Measurements from ENCODE around the gene SCN1A.

- TF ChIP-seq, protein P1, sequence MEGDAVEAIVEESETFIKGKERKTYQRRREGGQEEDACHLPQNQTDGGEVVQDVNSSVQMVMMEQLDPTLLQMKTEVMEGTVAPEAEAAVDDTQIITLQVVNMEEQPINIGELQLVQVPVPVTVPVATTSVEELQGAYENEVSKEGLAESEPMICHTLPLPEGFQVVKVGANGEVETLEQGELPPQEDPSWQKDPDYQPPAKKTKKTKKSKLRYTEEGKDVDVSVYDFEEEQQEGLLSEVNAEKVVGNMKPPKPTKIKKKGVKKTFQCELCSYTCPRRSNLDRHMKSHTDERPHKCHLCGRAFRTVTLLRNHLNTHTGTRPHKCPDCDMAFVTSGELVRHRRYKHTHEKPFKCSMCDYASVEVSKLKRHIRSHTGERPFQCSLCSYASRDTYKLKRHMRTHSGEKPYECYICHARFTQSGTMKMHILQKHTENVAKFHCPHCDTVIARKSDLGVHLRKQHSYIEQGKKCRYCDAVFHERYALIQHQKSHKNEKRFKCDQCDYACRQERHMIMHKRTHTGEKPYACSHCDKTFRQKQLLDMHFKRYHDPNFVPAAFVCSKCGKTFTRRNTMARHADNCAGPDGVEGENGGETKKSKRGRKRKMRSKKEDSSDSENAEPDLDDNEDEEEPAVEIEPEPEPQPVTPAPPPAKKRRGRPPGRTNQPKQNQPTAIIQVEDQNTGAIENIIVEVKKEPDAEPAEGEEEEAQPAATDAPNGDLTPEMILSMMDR (IDR thresholded peaks at IDR 0.05), result no peak
- no peak for TF ChIP-seq POLR2A (IDR thresholded peaks at IDR 0.05)
Observed at GRCh38 chr2:166157578-166157977, 29.8 kb upstream of the SCN1A start.
